SK-N-SH treated with all-trans-retinoic acid at 6 μM for 48 hours (cell line): ENCODE data around the gene TMEM245.

Experiments
- ISL1 ChIP-seq: fragments of 250-450 bp; sonication (Bioruptor Pico); IDR thresholded peaks from 2 replicates; pipeline ENCODE4 v2.1.2; 2022; ENCODE audit warnings: mild to moderate bottlenecking, moderate library complexity
- PATZ1 ChIP-seq: fragments of 250-450 bp; sonication (Bioruptor Pico); IDR thresholded peaks from 2 replicates; pipeline ENCODE4 v1.8.0; 2020; ENCODE audit warnings: mild to moderate bottlenecking, moderate library complexity, borderline replicate concordance
- RARB ChIP-seq: fragments of 250-450 bp; sonication (Bioruptor Pico); IDR thresholded peaks from 2 replicates; pipeline ENCODE4 v1.8.0; 2021; ENCODE audit warnings: mild to moderate bottlenecking, moderate library complexity

GRCh38 chr9:109017061-109017460 lies 102.7 kb downstream of the TMEM245 start:
- TF ChIP-seq RARB (CRISPR knock-in tag) (no peak), PATZ1 (CRISPR knock-in tag) (no peak), ISL1 (CRISPR knock-in tag) (no peak)
